ENCODE results near the gene CYP1A1.

The CYP1A1 gene

GRCh38 chr15:74692327-74692726, 33.0 kb downstream of the CYP1A1 start:
- no peak for DNase-seq (ENCODE audit: low spot score)

GRCh38 chr15:74683758-74684157, 41.6 kb downstream of the CYP1A1 start:
- DNase-seq (ENCODE audit: low spot score): no peak

DNA sequence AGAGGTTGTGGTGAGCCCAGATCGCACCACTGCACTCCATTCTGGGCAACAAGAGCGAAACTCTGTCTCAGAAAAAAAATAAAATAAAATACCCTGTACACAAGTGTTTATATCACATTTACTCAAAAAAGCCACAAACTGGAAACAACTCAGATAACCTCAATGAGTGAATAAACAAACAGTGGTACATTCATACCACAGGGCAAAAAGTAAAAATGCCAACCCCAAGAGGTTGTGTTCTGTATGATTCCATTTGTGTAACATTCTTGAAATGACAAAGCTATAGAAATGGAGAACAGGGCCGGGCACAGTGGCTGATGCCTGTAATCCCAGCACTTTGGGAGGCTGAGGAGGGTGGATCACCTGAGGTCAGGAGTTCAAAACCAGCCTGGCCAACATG, 42.4 kb downstream of the CYP1A1 start:
- DNase-seq (ENCODE audit: low spot score): no peak

DNA sequence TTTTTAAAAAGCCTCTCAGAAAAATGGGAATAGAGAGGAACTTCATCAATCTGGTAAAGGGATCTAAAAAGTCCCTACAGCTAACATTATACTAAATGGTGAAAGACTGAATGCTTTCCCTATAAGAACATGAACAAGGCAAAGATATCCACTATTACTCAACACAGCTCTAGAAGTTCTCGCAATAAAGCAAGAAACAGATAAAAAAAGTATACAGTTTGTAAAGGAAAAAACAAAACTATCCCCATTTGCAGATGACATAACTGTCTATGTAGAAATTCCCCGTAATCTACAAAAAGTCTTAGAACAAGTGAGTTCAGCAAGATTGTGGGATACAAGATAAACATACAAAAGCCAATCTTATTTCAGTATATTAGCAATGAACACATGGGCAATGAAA, 44.9 kb downstream of the CYP1A1 start:
- DNase-seq (ENCODE audit: low spot score): no peak

DNA sequence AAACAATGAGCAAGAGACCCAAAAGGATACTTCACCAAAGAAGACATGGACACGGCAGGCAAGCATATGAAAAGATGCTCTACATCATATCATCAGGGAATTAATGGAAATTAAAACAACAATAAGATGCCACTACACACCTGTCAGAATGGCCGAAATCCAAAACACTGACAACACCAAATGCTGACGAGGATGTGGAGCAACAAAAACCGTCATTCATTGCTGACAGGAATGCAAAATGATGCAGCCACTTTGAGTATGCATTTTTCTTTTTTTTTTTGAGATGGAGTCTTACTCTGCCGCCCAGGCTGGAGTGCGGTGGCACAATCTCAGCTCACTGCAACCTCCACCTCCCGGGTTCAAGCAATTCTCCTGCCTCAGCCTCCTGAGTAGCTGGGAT, 48.5 kb downstream of the CYP1A1 start:
- DNase-seq (ENCODE audit: low spot score): no peak

DNA sequence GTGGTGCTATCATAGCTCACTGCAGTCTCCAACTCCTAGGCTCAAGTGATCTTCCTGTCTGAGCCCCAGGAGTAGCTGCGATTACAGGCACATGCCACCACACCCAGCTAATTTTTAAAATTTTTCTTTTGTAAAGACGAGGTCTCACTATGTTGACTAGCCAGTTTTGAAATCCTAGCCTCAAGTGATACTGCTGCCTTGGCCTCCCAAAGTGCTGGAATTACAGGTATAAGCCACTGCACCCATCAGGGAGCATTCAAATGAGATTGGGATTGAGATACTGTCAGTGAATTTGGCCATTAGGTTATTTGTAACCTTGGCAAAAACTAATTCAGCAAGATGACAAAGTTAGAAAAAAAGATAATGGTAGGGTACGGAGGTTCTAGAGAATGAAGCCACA, 51.2 kb downstream of the CYP1A1 start:
- no peak for DNase-seq (ENCODE audit: low spot score)

GRCh38 chr15:74669627-74670026, 55.7 kb downstream of the CYP1A1 start:
- no peak for DNase-seq (ENCODE audit: low spot score)

Data from HuH-7.5 (cell line).